K562 (cell line): Measurements from ENCODE around the gene TMEM126B. TPM values are rescaled to one million over a fixed set of nuclear protein-coding genes. Genes with fewer than 3 reads are reported as not detected.

Experiments used
- E4F1 ChIP-seq: fragments of 250-450 bp; sonication (Bioruptor Pico); IDR thresholded peaks from 2 replicates; pipeline ENCODE4 v1.5.0; 2021; ENCODE audit warnings: mild to moderate bottlenecking, borderline replicate concordance
- HINFP ChIP-seq: fragments of 450-650 bp; conservative IDR thresholded peaks from 2 replicates; pipeline ENCODE4 v1.6.1; 2016; ENCODE audit warnings: missing genetic modification characterization, low read depth, mild to moderate bottlenecking, control low read depth, missing compliant biosample characterization
- MTA2 ChIP-seq: fragments of 450-650 bp; IDR thresholded peaks from 2 replicates; pipeline ENCODE4 v1.6.1; 2016; ENCODE audit warnings: low read depth
- NR4A1 ChIP-seq, 2 experiments: fragments of 250-450 bp in 1 of 2; fragments of 450-650 bp in 1 of 2; sonication (Bioruptor Pico) in 1 of 2; IDR thresholded peaks; 2 replicates each; pipeline versions ENCODE4 v1.4.0 to v1.6.1; 2016 to 2020; ENCODE audit warnings: mild to moderate bottlenecking in 2 of 2, missing compliant biosample characterization in 1 of 2, missing genetic modification characterization in 1 of 2, moderate library complexity in 1 of 2
- PML ChIP-seq: IDR thresholded peaks from 2 replicates; pipeline ENCODE4 v1.6.1; 2012; ENCODE audit warnings: low read length, inconsistent platforms
- REST ChIP-seq, 2 experiments: fragments of 450-650 bp; formaldehyde crosslinking in 1 of 2; IDR thresholded peaks; 2 replicates each; pipeline versions ENCODE4 v1.4.0 to v1.6.1; 2014 to 2020; ENCODE audit warnings: mild to moderate bottlenecking in 2 of 2, borderline replicate concordance in 1 of 2, low read depth in 1 of 2
- SMARCA5 ChIP-seq: fragments of 450-650 bp; IDR thresholded peaks from 2 replicates; pipeline ENCODE4 v1.6.1; 2016
- SPI1 ChIP-seq: IDR thresholded peaks from 2 replicates; pipeline ENCODE4 v1.6.1; 2011; ENCODE audit warnings: low read depth, low read length, control low read depth, borderline replicate concordance
- SRSF3 ChIP-seq: fragments of 200-400 bp; formaldehyde crosslinking; IDR thresholded peaks from 2 replicates; pipeline ENCODE4 v1.6.1; 2016; ENCODE audit warnings: mild to moderate bottlenecking, low read length, moderate library complexity; ENCODE audit not compliant: insufficient read depth
- STAG1 ChIP-seq: sonication (generic); formaldehyde crosslinking; IDR thresholded peaks from 2 replicates; pipeline ENCODE4 v1.5.0; 2020; ENCODE audit warnings: missing genetic modification reagents, borderline replicate concordance
- STAT5A ChIP-seq: IDR thresholded peaks from 2 replicates; pipeline ENCODE4 v1.6.1; 2012; ENCODE audit warnings: low read length, inconsistent platforms, borderline replicate concordance
- ZFX ChIP-seq: sonication (generic); formaldehyde crosslinking; IDR thresholded peaks from 2 replicates; pipeline ENCODE4 v1.8.0; 2022; ENCODE audit warnings: mild to moderate bottlenecking, missing genetic modification reagents, moderate library complexity
- ZNF766 ChIP-seq: fragments of 200-800 bp; sonication (Bioruptor generic); conservative IDR thresholded peaks from 2 replicates; pipeline ENCODE4 v1.6.1; 2016; ENCODE audit warnings: missing genetic modification characterization, missing compliant biosample characterization
- polyA plus RNA-seq, 8 experiments: library from polyadenylated mRNA; depleted of rRNA in 4 of 8; stranded (reverse) in 5 of 8; unstranded in 3 of 8; fragments of >200 nt; fragmentation: Nextera tagmentation in 2 of 8; fragmentation: Illumina TruSeq in 1 of 8; extraction: Ambion mirVana in 2 of 8; extraction: Trizol in 1 of 8; gene quantifications; 2 replicates each; pipeline versions ENCODE4 v1.2.1 to v1.2.3, GENCODE V29; 2011 to 2014; ENCODE audit warnings: inconsistent platforms in 1 of 8, missing spikeins in 1 of 8
- total RNA-seq, 7 experiments: library from RNA; depleted of rRNA in 6 of 7; stranded (reverse); fragments of >200 nt in 6 of 7; fragmentation: Illumina TruSeq in 2 of 7; extraction: Trizol in 2 of 7; gene quantifications; 2 replicates each; pipeline versions ENCODE4 v1.2.1 to v1.2.3, GENCODE V29; 2011 to 2021; ENCODE audit warnings: low replicate concordance in 1 of 7

Gene TMEM126B
- total and polyA plus RNA-seq, 9 of the 15 experiments (the other 6 are each of a cell fraction or from before 2014, with no cell fraction given), result 85.5 to 226 (median 164) TPM

- TF ChIP-seq SRSF3 (0 out of 2 replicates have a peak, but pooled peaks have one; percentile 7), ZNF766 (CRISPR knock-in tag) (no peak; the same call in none of the 2 replicates), PML (peak; percentile 89), SPI1 (no peak), E4F1 (CRISPR knock-in tag) (no peak), STAT5A (no peak), HINFP (tag) (no peak), ZFX (CRISPR knock-in tag) (peak; percentile 100), NR4A1 (CRISPR knock-in tag; IDR thresholded peaks at IDR 0.05) (no peak), NR4A1 (tag; IDR thresholded peaks at IDR 0.05) (no peak), STAG1 (CRISPR knock-in tag) (no peak), REST (IDR thresholded peaks at IDR 0.05; ENCODE audit: borderline replicate concordance) (peak; percentile 92), REST (CRISPR knock-in tag; IDR thresholded peaks at IDR 0.05; ENCODE audit: low read depth) (no peak; the same call in 1 of the 2 replicates), MTA2 (no peak), SMARCA5 (no peak)
Measured at GRCh38 chr11:85664615-85665481, 36.5 kb downstream of the TMEM126B start, which contains the start of gene CREBZF (continued).
